Transverse colon (tissue), 4 donors: ENCODE results near the gene PHACTR4. TPM values are rescaled to one million over a fixed set of nuclear protein-coding genes. Genes with fewer than 3 reads are reported as not detected.
"Not testable (repeated sequence)": the region's sequence is repeated elsewhere in the genome, so short reads cannot be mapped to it uniquely, and the experiment has no call there.

Experiments used
- DNase-seq: peaks from one replicate; pipeline ENCODE4 v3.0.0-alpha.2; 2019
- H3K27ac ChIP-seq, 4 donors: fragments of 200-600 bp; sonication (generic); 2 replicates each; pipeline ENCODE4 v1.5.1; 2016 to 2018; ENCODE audit warnings: inconsistent platforms in 4 of 4
- H3K27me3 ChIP-seq: fragments of 200-600 bp; sonication (generic); 2 replicates; pipeline ENCODE4 v1.5.1; 2017; ENCODE audit warnings: inconsistent platforms
- H3K36me3 ChIP-seq, 4 donors: fragments of 200-600 bp; sonication (generic); 2 replicates each; pipeline ENCODE4 v1.5.1; 2017 to 2019; ENCODE audit warnings: inconsistent platforms in 4 of 4
- H3K4me1 ChIP-seq, 4 donors: fragments of 200-600 bp; sonication (generic); 2 replicates each; pipeline ENCODE4 v1.5.1; 2017 to 2020; ENCODE audit warnings: inconsistent platforms in 4 of 4
- H3K4me3 ChIP-seq, 4 donors: fragments of 200-600 bp; sonication (generic); 1 replicate in 1 of 4; 2 replicates in 3 of 4; pipeline versions ENCODE4 v1.5.1 to v1.6.1; 2017 to 2019; ENCODE audit warnings: inconsistent platforms in 4 of 4
- H3K9me3 ChIP-seq, 2 donors: fragments of 200-600 bp; sonication (generic); 2 replicates each; pipeline ENCODE4 v1.5.1; 2017 to 2019; ENCODE audit warnings: inconsistent platforms in 2 of 2
- EP300 ChIP-seq: sonication (generic); formaldehyde crosslinking; IDR thresholded peaks from one replicate; pipeline ENCODE4 v1.6.1; 2017; ENCODE audit warnings: antibody characterized with exemption, low read depth
- POLR2A ChIP-seq: fragments of 450-650 bp; IDR thresholded peaks from one replicate; pipeline ENCODE4 v1.6.1; 2016; ENCODE audit warnings: antibody characterized with exemption, mild to moderate bottlenecking, moderate library complexity
- POLR2AphosphoS5 ChIP-seq, 3 donors: sonication (generic); formaldehyde crosslinking; IDR thresholded peaks; one replicate each; pipeline ENCODE4 v1.6.1; 2016; ENCODE audit warnings: antibody characterized with exemption in 3 of 3
- WGBS, 2 donors: methylation state at CpG; one replicate each; pipeline ENCODE4 v1.1.5; 2018; ENCODE audit warnings: low coverage in 1 of 2; 5-methylcytosine and 5-hydroxymethylcytosine counted together
- in situ Hi-C, 4 donors: fragments of 200-750 bp; cut with MboI; loops; one replicate each; pipeline versions ENCODE4 v1.15.0 to v1.15.1; 2017; ENCODE audit warnings: low sequenced_read_pairs in 3 of 4, low pct_ligation_motif_present in 1 of 4, low pct_unique_long_range_greater_than_20kb in 1 of 4
- intact Hi-C: fragments of 100-400 bp; cut with DNase I; formaldehyde crosslinking; loops from one replicate; pipeline ENCODE4 v1.15.1; 2023; ENCODE audit warnings: low total_unique reads
- total RNA-seq, 4 donors: library from RNA; depleted of rRNA; stranded (reverse); fragments of >200 nt; gene quantifications; one replicate each; pipeline ENCODE4 v1.1.0, GENCODE V29; 2016
- TF ChIP-seq, protein P1 (sequence below), 5 experiments: fragments of 200-600 bp in 3 of 5; fragments of 450-650 bp in 2 of 5; sonication (generic) in 3 of 5; IDR thresholded peaks; 1 replicate in 2 of 5; 2 replicates in 3 of 5; pipeline ENCODE4 v1.5.1; 2016 to 2017; ENCODE audit warnings: antibody characterized with exemption in 5 of 5, inconsistent platforms in 3 of 5, mild to moderate bottlenecking in 2 of 5, moderate library complexity in 1 of 5

Gene PHACTR4
- total RNA-seq, 4 donors from 2014 or later: 31.4 to 51.1 (median 41.6) TPM

GRCh38 chr1:28519946-28520725 is 150.6 kb downstream of the PHACTR4 start:
- Histone ChIP-seq H3K36me3 (no peaks in the 10 kb centered on the region), H3K4me3 (no peak overlapping the region), H3K27me3 (no peaks in the 10 kb centered on the region), H3K27ac (no peak overlapping the region), H3K4me1 (peaks cover 6 to 16% (median 11%) of the 10 kb centered on the region in 4 donors), H3K9me3 (no peaks in the 10 kb centered on the region)
- in situ Hi-C loops (loop anchor here in 3 of 4 donors (5.0 to 25.0 kb wide), 5 partner anchors 82 to 367 kb away; partner anchors contain the start of genes ATP5IF1 (in 1 of the 3) and DNAJC8 (in 1 of the 3)), intact Hi-C loops (loop anchor here (1.0 to 10.0 kb wide), 2 partner anchors 40 to 85 kb away; no protein-coding TSS in a partner anchor)
- no peak for TF ChIP-seq POLR2A
- no peak for TF ChIP-seq EP300
- TF ChIP-seq POLR2AphosphoS5 (IDR thresholded peaks at IDR 0.05): no peak
- TF ChIP-seq, protein P1, sequence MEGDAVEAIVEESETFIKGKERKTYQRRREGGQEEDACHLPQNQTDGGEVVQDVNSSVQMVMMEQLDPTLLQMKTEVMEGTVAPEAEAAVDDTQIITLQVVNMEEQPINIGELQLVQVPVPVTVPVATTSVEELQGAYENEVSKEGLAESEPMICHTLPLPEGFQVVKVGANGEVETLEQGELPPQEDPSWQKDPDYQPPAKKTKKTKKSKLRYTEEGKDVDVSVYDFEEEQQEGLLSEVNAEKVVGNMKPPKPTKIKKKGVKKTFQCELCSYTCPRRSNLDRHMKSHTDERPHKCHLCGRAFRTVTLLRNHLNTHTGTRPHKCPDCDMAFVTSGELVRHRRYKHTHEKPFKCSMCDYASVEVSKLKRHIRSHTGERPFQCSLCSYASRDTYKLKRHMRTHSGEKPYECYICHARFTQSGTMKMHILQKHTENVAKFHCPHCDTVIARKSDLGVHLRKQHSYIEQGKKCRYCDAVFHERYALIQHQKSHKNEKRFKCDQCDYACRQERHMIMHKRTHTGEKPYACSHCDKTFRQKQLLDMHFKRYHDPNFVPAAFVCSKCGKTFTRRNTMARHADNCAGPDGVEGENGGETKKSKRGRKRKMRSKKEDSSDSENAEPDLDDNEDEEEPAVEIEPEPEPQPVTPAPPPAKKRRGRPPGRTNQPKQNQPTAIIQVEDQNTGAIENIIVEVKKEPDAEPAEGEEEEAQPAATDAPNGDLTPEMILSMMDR (IDR thresholded peaks at IDR 0.05): no peak
- no peak for DNase-seq
- 83 to 94% methylated on average over 6 to 10 of the region's 10 CpGs for WGBS, 2 donors

- not testable (repeated sequence) for H3K27ac ChIP-seq, H3K4me3 ChIP-seq, H3K9me3 ChIP-seq, H3K27me3 ChIP-seq, DNase-seq, H3K36me3 ChIP-seq
- in situ Hi-C loops (loop anchor here in 3 of 4 donors (25.0 kb wide), 3 partner anchors 92 to 367 kb away; partner anchors contain the start of genes ATP5IF1 (in 1 of the 3) and DNAJC8 (in 1 of the 3)), intact Hi-C loops (loop anchor here (1.0 kb wide), 1 partner anchor 40 kb away; no protein-coding TSS in a partner anchor)
- H3K4me1 ChIP-seq: peaks cover 6 to 16% (median 11%) of the 10 kb centered on the region in 4 donors
- WGBS, 2 donors: 94% methylated on average over 3 to 12 of the region's 12 CpGs
Measured at GRCh38 chr1:28520796-28521195, 151.3 kb downstream of the PHACTR4 start.

DNA sequence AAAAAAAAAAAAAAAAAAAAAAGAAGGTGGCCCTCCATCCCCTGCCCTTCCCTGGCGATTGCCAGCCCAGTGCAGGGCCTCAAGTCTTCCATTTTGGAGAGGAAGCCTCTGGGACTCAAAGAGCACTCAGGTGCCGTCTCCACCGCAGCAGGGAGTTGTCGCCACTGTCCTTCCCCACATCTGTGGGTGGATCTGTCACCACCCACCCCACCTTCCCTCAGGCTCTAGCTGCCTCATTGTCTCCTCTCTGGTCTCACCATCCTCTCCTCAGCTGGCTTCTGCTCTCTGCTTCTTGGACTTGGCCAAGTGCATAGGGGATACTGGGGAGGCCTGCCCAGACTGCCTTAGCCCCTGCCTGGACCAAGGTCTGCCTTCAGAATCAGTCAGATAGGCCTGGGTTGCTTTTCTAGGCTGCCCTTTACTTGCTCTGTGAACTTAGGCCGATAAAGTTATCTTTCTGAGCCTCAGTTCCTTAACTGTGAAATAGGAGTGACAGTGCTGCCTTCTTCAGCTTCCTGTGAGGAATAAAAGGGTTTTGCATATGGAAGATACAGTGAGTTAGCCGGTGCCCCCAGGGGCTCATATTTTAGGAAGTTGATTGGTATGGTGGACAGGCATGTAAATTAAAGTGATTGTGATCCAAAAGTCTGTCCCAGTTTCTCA is 152.1 kb downstream of the PHACTR4 start:
- Histone ChIP-seq H3K4me1 (peaks cover 6 to 16% (median 11%) of the 10 kb centered on the region in 4 donors), H3K27ac (no peak overlapping the region), H3K4me3 (no peak overlapping the region), H3K9me3 (no peaks in the 10 kb centered on the region), H3K27me3 (no peaks in the 10 kb centered on the region), H3K36me3 (no peaks in the 10 kb centered on the region)
- TF ChIP-seq POLR2AphosphoS5 (IDR thresholded peaks at IDR 0.05) (no peak), POLR2A (no peak), EP300 (no peak)
- TF ChIP-seq, protein P1 (IDR thresholded peaks at IDR 0.05): no peak
- in situ Hi-C loops (loop anchor here in 3 of 4 donors (25.0 kb wide), 3 partner anchors 91 to 366 kb away; partner anchors contain the start of genes ATP5IF1 (in 1 of the 3) and DNAJC8 (in 1 of the 3)), intact Hi-C loops (no loop called here)
- DNase-seq: no peak
- WGBS, 2 donors: 83 to 88% methylated on average over 3 to 6 of the region's 6 CpGs

- peaks cover 6 to 13% (median 11%) of the 10 kb centered on the region in 4 donors for H3K4me1 ChIP-seq
- WGBS, 2 donors: 95 to 100% methylated on average over 5 to 9 of the region's 9 CpGs
- H3K27ac ChIP-seq, DNase-seq, intact Hi-C loops, H3K9me3 ChIP-seq, H3K27me3 ChIP-seq, H3K36me3 ChIP-seq, H3K4me3 ChIP-seq: not testable (repeated sequence)
- in situ Hi-C loops: loop anchor here in 3 of 4 donors (25.0 kb wide), 3 partner anchors 90 to 365 kb away; partner anchors contain the start of genes ATP5IF1 (in 1 of the 3) and DNAJC8 (in 1 of the 3)
Measured at GRCh38 chr1:28522537-28522936, 153.0 kb downstream of the PHACTR4 start.

DNA sequence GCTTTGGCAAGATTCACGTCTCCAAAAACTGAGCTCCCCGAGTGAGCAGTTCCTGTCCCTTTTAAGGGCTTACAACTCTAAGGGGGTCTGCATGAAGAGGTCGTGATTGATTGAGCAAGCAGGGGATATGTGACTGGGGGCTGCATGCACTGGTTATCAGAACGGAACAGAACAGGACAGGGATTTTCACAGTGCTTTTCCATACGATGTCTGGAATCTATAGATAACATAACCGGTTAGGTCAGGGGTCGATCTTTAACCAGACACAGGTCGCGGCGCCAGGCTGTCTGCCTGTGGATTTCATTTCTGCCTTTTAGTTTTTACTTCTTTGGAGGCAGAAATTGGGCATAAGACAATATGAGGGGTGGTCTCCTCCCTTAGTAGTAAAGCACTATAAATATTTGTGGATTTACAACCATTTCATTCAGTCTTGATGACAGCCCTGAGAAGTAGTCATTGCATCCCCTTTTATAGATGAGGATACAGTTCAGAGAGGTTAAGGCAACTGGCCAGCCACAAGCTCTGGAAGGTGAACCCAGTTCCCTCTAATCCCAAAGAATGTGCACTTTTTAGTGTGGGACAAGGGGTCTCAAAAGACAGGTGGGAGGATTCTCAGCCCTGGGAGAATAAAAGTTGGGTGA is 155.6 kb downstream of the PHACTR4 start:
- H3K27ac ChIP-seq, DNase-seq, in situ Hi-C loops, H3K4me3 ChIP-seq, H3K9me3 ChIP-seq, H3K36me3 ChIP-seq, H3K4me1 ChIP-seq, intact Hi-C loops, H3K27me3 ChIP-seq: not testable (repeated sequence)
- WGBS, 2 donors: 83 to 84% methylated on average over 8 to 10 of the region's 10 CpGs
